ENCODE results near the gene WDPCP.

- no peak for TF ChIP-seq CTCF (IDR thresholded peaks at IDR 0.05; ENCODE audit: poor library complexity, severe bottlenecking)
- TF ChIP-seq TAF1 (IDR thresholded peaks at IDR 0.05; ENCODE audit: low read depth) = no peak
- no peak for TF ChIP-seq EP300 (conservative IDR thresholded peaks at IDR 0.05; ENCODE audit: poor library complexity, severe bottlenecking)
- TF ChIP-seq MXI1 (conservative IDR thresholded peaks at IDR 0.05; ENCODE audit: poor library complexity, severe bottlenecking) = no peak
- no peak for TF ChIP-seq POLR2AphosphoS5 (IDR thresholded peaks at IDR 0.05)
These were observed 369.3 kb downstream of the WDPCP start for GRCh38 chr2:63218800-63219526.

All from neural cell (in vitro differentiated cells).